Stimulated activated naive CD8-positive, alpha-beta T cell treated with anti-CD3 and anti-CD28 coated beads, Interleukin-15, amount 100 ng/mL, for 72 hours (primary cell): ENCODE results near the gene ZFAND2A.
"Not testable (repeated sequence)": the region's sequence is repeated elsewhere in the genome, so short reads cannot be mapped to it uniquely, and the experiment has no call there.

Experiments
- ATAC-seq: fragments of 150-1000 bp; cut with Tn5 transposase; 2 replicates; pipeline ENCODE4 v1.10.0; 2021; ENCODE audit warnings: mild to moderate bottlenecking, moderate library complexity
- DNase-seq, 2 donors: peaks; one replicate each; pipeline ENCODE4 v3.0.0; 2021 to 2022
- H3K27ac Mint-ChIP-seq, 2 donors: one replicate each; pipeline ENCODE4 v1.8.0; 2022; ENCODE audit warnings: mild to moderate bottlenecking in 2 of 2, mixed read lengths in 2 of 2, moderate library complexity in 2 of 2
- H3K27me3 Mint-ChIP-seq: one replicate; pipeline ENCODE4 v1.8.0; 2022; ENCODE audit warnings: mixed read lengths
- H3K4me1 Mint-ChIP-seq: one replicate; pipeline ENCODE4 v1.8.0; 2022; ENCODE audit warnings: mild to moderate bottlenecking, mixed read lengths
- H3K4me3 Mint-ChIP-seq, 2 donors: one replicate each; pipeline ENCODE4 v1.8.0; 2022; ENCODE audit warnings: mild to moderate bottlenecking in 2 of 2, mixed read lengths in 2 of 2, moderate library complexity in 1 of 2
- H3K9me3 Mint-ChIP-seq, 2 donors: one replicate each; pipeline ENCODE4 v1.8.0; 2022; ENCODE audit warnings: mixed read lengths in 2 of 2

The ZFAND2A gene

DNA sequence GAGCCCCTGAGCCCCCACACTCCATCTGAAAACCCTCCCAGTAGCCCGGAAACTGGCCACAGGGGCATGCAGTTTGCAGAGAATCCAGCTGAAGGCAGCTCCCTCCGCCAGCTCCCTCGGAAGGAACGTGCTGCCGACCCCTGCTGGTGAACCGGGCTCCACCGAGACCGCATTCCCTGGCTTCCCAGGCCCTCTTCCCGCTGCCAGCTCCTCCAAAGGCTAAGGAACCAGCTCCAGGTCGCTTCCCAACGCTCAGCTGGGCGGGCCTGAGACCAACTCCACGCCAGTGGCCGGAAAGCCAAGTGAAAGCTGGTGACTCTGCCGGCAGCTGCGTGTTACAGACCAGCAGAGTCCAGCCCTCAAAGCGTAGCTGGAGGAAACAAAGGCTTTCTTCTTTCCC is 36.3 kb downstream of the ZFAND2A start:
- DNase-seq (no peak), ATAC-seq (no peak)
- no peak overlapping the region for H3K4me3 Mint-ChIP-seq
- no peaks in the 10 kb centered on the region for H3K27me3 Mint-ChIP-seq
- H3K9me3 Mint-ChIP-seq, result no peaks in the 10 kb centered on the region
- no peak overlapping the region for H3K27ac Mint-ChIP-seq
- H3K4me1 Mint-ChIP-seq, result peaks cover 9% of the 10 kb centered on the region

DNA sequence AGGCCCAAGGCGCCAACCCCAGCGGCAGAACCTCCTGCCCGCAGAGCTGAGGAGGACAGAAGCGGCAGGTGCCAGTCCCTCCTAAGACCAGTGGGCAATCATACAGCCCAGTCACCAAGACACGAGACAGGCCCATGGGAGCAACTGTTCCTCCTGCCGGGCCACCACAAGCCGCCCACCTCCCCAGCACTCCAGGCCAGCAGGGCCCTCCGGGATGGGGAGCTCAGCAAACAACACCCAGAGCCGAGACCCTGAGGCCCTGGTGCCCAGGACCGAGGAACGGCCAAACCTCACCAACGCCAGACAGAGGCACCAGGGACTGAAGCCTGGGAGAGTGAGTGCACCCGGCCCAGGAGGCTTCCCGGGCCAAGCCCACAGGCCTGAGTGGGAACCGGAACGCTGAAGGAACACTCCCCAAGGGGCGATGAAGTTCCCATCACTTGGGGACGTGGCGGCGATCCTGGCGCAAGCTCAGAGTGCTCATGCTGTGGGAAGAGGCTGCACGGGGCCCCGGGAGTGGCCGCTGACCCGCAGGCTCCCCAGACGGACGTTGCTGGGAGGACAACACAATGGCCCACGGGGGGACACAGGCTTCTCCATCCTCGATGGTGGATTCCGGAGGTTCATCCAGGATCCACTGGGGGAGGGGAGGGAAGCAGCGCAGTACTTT is 37.0 kb downstream of the ZFAND2A start:
- H3K4me1 Mint-ChIP-seq, result peaks cover 15% of the 10 kb centered on the region
- no peaks in the 10 kb centered on the region for H3K27me3 Mint-ChIP-seq
- ATAC-seq (no peak), DNase-seq (no peak)
- H3K27ac Mint-ChIP-seq, result no peak overlapping the region
- H3K9me3 Mint-ChIP-seq, result peaks cover 0 to under 1% of the 10 kb centered on the region in 2 donors
- H3K4me3 Mint-ChIP-seq, result no peak overlapping the region

DNA sequence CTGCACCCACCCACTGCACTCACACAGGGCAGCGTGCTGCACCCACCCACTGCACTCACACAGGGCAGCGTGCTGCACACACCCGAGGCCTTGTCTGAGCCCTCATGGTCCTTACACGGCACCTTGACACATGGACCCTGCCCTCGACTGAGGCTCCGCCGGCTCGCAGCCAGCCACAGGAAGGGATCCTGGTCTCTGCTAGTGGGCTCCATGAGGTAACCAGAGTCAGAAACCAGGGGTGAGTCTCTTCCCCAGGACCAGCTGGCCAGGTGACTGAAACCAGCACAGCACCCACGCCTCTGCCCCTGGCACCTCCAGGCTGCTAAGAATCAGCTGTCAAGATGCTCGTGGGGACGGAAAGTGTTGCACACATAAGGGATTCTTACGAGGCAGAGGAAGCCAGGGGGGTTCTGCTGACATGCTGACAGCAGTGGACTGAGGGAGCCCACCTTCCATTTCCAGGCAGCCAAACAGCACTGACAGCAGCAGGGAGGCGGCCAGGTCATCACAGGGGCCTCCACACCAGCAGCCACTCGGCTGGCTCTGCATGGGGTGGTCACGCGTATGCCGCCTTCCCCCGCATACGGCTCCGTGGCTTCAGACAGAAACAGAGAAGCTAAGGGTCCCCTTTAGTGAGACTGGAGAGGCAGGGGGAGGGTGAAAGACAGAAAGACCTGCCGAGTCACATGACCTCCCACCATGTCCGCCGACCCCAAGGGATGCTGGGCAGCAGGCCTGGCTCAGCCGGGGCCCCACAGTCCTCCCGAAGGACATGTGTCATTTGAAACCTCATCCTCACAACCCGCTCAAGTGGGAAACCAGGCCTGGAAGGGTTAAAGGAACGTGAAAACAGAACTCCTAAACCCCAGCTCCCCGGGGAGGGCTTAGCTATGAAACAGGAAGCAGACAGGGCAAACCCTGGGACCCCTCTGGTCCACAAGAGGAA is 37.8 kb downstream of the ZFAND2A start:
- H3K4me3 Mint-ChIP-seq, result no peak overlapping the region
- no peak overlapping the region for H3K27ac Mint-ChIP-seq
- ATAC-seq (peak; percentile 39), DNase-seq (no peak)
- no peaks in the 10 kb centered on the region for H3K27me3 Mint-ChIP-seq
- peaks cover 21% of the 10 kb centered on the region for H3K4me1 Mint-ChIP-seq
- peaks cover 0 to 8% of the 10 kb centered on the region in 2 donors for H3K9me3 Mint-ChIP-seq

DNA sequence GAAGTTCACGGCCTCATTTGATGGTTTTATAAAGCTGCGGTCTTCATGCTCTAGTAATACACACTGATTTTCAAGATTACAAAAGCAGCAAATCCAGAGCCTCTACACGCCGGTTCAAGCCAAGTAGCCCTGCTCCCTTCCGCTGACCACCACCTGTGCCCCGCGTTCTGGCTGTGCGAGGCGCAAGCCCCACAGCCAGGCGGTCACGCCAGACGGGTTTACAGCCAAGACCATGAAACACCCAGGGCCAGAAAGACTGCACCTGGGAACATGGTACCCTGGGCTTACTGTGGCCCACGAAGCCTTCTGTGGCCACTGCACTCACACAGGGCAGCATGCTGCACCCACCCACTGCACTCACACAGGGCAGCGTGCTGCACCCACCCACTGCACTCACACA is 38.5 kb downstream of the ZFAND2A start:
- H3K9me3 Mint-ChIP-seq, result peaks cover 0 to 8% of the 10 kb centered on the region in 2 donors
- no peak overlapping the region for H3K4me3 Mint-ChIP-seq
- no peaks in the 10 kb centered on the region for H3K27me3 Mint-ChIP-seq
- H3K27ac Mint-ChIP-seq, result no peak overlapping the region
- ATAC-seq (no peak), DNase-seq (no peak)
- peaks cover 21% of the 10 kb centered on the region for H3K4me1 Mint-ChIP-seq

DNA sequence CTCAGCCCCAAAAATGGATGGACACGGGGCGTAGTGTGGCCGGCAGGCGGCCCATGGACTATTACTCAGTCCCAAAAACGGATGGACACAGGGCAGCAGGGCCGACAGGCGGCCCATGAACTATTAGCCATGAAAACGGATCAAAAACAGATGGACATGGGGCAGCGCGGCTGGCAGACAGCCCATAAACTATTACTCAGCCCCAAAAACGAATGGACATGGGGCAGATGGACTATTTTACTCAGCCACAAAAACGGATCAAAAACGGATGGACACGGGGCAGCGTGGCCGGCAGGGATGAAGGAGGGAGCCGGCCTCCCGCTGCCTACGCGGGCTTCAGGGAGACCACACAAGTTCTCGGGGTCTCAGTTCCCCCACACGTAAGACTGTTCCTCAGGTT is 39.2 kb downstream of the ZFAND2A start:
- peaks cover 0 to 13% of the 10 kb centered on the region in 2 donors for H3K9me3 Mint-ChIP-seq
- peaks cover 23% of the 10 kb centered on the region for H3K4me1 Mint-ChIP-seq
- no peak for ATAC-seq

DNA sequence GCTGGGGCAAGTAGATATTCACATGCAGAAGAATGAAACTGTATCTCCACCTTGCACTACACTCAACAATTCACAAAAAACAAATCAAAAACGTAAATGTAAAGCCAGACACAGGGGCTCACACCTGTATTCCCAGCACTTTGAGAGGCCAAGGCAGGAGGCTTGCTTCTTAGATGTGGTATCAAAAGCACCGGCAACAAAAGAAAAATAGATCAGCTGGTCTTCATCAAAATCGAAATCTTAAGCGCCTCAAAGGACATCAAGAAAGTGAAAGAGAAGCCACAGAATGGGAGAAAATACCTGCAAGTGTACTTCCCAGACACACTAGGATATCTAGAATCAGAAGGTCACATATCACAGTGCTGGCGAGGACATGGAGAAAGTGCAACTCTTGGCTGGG is 40.8 kb downstream of the ZFAND2A start:
- ATAC-seq (no peak), DNase-seq (no peak)
- Mint-ChIP-seq H3K4me1 (peaks cover 34% of the 10 kb centered on the region), H3K27me3 (no peaks in the 10 kb centered on the region), H3K9me3 (peaks cover 0 to 16% of the 10 kb centered on the region in 2 donors), H3K4me3 (no peak overlapping the region), H3K27ac (peak overlapping the region; percentile 27 to 76)

More for the DNA sequence above, 39.2 kb downstream of the ZFAND2A start:
- Mint-ChIP-seq H3K4me3 (no peak overlapping the region), H3K27me3 (no peaks in the 10 kb centered on the region), H3K27ac (no peak overlapping the region)
- no peak for DNase-seq

DNA sequence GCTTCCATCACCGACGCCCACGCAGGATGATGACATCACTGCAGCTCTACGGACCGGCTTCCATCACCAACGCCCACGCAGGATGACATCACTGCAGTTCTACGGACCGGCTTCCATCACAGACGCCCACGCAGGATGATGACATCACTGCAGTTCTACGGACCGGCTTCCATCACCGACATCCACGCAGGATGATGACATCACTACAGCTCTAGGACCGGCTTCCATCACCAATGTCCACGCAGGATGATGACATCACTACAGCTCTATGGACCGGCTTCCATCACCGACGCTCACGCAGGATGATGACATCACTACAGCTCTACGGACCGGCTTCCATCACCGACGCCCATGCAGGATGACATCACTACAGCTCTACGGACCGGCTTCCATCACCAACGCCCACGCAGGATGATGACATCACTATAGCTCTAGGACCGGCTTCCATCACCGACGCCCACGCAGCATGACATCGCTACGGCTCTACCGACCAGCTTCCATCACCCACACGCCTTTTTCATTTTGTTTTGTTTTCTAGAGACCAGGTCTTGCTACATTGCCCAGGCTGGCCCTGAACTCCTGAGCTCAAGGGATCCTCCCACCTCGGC is 42.6 kb downstream of the ZFAND2A start:
- Mint-ChIP-seq H3K4me1 (peaks cover 34% of the 10 kb centered on the region), H3K9me3 (peaks cover 0 to 16% of the 10 kb centered on the region in 2 donors), H3K4me3 (no peak overlapping the region), H3K27ac (peak overlapping the region in 1 of 2 donors; percentile 87), H3K27me3 (no peaks in the 10 kb centered on the region)
- no peak for ATAC-seq
- DNase-seq, result no peak

DNA sequence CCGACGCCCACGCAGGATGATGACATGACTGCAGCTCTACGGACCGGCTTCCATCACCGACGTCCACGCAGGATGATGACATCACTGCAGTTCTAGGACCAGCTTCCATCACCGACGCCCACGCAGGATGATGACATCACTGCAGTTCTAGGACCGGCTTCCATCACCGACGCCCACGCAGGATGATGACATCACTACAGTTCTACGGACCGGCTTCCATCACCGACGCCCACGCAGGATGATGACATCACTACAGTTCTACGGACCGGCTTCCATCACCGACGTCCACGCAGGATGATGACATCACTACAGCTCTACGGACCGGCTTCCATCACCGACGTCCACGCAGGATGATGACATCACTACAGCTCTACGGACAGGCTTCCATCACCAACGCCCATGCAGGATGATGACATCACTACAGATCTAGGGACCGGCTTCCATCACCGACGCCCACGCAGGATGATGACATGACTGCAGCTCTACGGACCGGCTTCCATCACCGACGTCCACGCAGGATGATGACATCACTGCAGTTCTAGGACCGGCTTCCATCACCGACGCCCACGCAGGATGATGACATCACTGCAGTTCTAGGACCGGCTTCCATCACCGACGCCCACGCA is 43.5 kb downstream of the ZFAND2A start:
- not testable (repeated sequence) for ATAC-seq, H3K27ac Mint-ChIP-seq, H3K27me3 Mint-ChIP-seq, H3K4me3 Mint-ChIP-seq, DNase-seq
- peaks cover 34% of the 10 kb centered on the region for H3K4me1 Mint-ChIP-seq
- peaks cover 0 to 16% of the 10 kb centered on the region in 2 donors for H3K9me3 Mint-ChIP-seq

DNA sequence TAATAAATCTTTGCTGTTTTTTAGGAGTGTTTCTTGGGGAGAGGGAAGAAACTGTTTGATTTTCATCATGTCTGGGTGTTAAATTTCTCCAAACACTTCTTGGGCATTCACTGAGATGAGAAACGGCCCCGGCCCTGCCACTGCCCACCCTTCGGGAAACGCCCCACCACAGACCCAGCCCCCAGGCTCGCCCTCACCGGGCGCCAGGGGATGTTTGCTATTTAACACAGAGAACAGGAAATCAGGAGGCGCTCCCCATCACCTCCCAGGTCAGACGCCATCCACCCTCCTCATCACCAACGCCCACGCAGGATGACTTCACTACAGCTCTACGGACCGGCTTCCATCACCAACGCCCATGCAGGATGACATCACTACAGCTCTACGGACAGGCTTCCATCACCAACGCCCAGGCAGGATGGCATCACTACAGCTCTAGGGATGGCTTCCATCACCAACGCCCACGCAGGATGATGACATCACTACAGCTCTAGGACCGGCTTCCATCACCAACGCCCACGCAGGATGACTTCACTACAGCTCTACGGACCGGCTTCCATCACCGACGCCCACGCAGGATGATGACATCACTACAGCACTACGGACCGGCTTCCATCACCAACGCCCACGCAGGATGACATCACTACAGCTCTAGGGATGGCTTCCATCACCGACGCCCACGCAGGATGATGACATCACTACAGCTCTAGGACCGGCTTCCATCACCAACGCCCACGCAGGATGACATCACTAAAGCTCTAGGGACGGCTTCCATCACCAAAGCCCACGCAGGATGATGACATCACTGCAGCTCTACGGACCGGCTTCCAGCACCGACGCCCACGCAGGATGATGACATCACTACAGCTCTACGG is 44.6 kb downstream of the ZFAND2A start:
- H3K4me1 Mint-ChIP-seq, result peaks cover 34% of the 10 kb centered on the region
- DNase-seq, result peak in 1 of 2 donors; percentile 36
- not testable (repeated sequence) for ATAC-seq, H3K27me3 Mint-ChIP-seq
- peak overlapping the region in 1 of 2 donors; percentile 94 for H3K27ac Mint-ChIP-seq
- H3K9me3 Mint-ChIP-seq, result peaks cover 0 to 16% of the 10 kb centered on the region in 2 donors
- peak overlapping the region in 1 of 2 donors; percentile 41 for H3K4me3 Mint-ChIP-seq

DNA sequence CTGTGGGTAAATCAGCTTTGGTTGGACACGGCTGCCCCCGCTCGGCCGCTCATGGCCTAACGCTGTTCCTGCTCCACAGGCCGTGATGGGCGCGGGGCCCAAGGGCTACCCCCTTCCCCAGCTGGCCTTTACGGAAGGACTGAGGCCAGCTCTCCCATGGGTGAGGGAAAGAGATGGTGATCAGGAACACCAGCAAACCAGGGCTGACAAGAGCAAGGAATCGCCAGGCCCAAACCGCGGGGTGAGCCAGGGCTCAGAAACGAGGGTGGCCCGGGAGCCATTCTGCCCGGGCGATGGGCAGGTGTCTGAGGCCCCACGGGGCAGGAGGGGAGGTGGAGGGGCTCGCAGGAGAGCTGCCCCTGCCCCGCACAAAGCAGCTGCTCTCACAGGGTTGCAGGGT is 45.5 kb downstream of the ZFAND2A start:
- H3K4me3 Mint-ChIP-seq, result no peak overlapping the region
- H3K4me1 Mint-ChIP-seq, result peaks cover 33% of the 10 kb centered on the region
- DNase-seq (no peak), ATAC-seq (no peak)
- H3K27me3 Mint-ChIP-seq, result no peaks in the 10 kb centered on the region
- H3K27ac Mint-ChIP-seq, result no peak overlapping the region
- peaks cover 0 to 16% of the 10 kb centered on the region in 2 donors for H3K9me3 Mint-ChIP-seq

DNA sequence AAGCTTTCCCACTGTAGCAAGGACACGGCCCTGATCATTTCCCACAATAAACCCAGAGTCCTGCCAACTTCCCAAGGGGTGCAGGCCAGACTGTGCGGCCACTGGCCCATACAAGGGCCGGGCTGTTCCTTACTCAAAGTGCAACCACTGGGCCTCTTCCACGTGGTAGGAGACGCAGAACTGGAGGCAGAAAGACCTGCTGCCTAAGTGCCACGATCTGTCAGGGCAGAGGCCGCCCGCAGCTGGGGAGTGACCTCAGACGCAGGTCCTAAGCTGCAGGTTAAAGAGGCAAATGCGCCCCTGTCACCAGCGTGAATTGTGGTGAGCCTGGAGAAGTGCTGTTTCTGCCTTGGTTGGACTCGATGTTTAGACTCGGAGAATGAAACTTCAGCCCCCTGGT is 45.9 kb downstream of the ZFAND2A start:
- Mint-ChIP-seq H3K4me1 (peaks cover 29% of the 10 kb centered on the region), H3K9me3 (peaks cover 0 to 16% of the 10 kb centered on the region in 2 donors)
- no peak for DNase-seq

DNA sequence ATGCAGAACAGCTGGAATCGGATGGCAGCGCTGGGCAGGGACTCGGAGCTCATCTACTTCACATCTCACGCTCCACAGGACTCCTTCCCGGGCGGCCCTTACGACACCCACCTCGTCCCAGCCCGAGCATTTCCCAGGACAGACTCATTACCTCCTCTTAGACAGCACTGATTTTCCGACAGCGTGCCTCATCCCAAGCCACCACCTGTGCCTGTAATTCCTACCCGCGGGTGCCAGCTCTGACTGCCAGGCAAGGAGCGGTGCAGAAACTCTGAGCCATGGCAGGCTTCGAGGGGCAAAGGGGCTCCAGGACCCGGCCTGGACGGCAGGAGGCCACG is 46.5 kb downstream of the ZFAND2A start:
- H3K9me3 Mint-ChIP-seq, result peaks cover 0 to 16% of the 10 kb centered on the region in 2 donors
- DNase-seq, result no peak
- no peak for ATAC-seq
- H3K27me3 Mint-ChIP-seq, result no peaks in the 10 kb centered on the region
- no peak overlapping the region for H3K27ac Mint-ChIP-seq
- H3K4me3 Mint-ChIP-seq, result no peak overlapping the region
- H3K4me1 Mint-ChIP-seq, result peaks cover 25% of the 10 kb centered on the region

More for the DNA sequence above, 45.9 kb downstream of the ZFAND2A start:
- H3K27ac Mint-ChIP-seq, result no peak overlapping the region
- H3K27me3 Mint-ChIP-seq, result no peaks in the 10 kb centered on the region
- no peak overlapping the region for H3K4me3 Mint-ChIP-seq
- no peak for ATAC-seq

DNA sequence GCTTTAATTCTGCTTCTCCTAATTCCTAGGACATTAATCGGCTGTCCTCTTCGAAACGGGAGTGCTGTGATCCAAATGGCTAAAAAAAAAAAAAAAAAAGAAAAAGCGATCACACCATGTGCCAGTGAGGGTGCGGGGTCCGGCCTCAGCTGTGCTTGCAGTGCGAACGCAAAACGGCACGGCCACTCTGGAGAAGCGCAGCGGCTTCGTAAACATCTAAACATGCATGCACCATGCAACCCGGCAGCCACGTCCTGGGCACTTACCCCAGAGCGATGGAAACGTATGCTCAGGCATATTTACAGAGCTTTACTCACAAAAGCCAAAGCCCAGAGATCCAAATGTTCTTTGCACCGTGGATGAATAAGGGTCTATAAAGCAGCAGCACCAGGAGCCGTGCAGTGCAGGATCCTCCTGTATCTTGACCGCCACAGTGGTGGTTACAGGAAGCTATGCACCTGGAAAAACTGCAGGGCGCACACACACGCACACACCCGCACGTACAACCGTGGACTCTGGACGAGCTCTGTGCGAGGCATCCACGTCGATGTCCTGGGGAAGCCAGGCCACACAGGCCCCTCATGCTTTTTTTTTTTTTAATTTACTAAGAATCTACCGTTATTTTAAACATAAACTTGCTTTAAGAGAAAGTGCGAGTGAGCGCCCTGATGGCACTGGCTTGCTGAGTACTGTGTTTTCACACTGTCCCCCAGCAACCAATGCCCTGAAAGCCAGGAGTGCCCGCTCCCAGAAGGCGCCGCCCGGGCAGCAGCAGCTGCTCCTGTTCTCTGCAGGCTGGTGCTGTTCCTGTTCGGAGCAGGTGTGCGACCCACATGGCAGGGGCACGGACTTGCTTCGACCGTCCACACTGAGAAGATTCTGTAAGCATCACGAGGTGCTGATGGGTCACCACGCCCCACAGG is 47.1 kb downstream of the ZFAND2A start:
- Mint-ChIP-seq H3K4me3 (no peak overlapping the region), H3K9me3 (peaks cover 0 to 14% of the 10 kb centered on the region in 2 donors), H3K4me1 (peaks cover 18% of the 10 kb centered on the region), H3K27me3 (no peaks in the 10 kb centered on the region), H3K27ac (peak overlapping the region in 1 of 2 donors; percentile 69)
- DNase-seq, result no peak
- ATAC-seq, result no peak

DNA sequence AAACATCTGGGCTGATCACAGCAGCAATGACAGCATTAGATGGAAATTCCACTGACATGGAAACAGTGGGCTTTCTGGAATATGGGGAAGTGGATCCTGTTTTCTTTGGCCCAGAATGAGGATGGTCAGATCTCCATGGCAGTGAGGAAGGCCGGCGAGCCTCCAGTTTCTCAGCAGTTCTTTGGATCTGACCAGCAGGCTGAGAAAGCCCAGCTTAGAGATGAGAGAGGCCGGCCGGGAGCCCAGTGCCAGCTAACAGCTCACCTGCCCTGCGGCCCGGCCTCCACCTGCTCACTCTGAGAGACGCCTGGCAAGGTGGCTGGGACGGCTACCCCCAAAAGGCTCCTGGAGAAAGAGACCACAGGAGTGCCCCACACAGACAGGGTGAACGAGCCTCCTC is 47.9 kb downstream of the ZFAND2A start:
- H3K9me3 Mint-ChIP-seq, result peaks cover 0 to 8% of the 10 kb centered on the region in 2 donors
- H3K27ac Mint-ChIP-seq, result no peak overlapping the region
- ATAC-seq (no peak), DNase-seq (no peak)
- no peak overlapping the region for H3K4me3 Mint-ChIP-seq
- H3K4me1 Mint-ChIP-seq, result peaks cover 13% of the 10 kb centered on the region
- H3K27me3 Mint-ChIP-seq, result no peaks in the 10 kb centered on the region
